ENCODE results near the gene TPGS2. TPM values are rescaled to one million over a fixed set of nuclear protein-coding genes. Genes with fewer than 3 reads are reported as not detected.

TPGS2 gene
- polyA plus RNA-seq, 1 of the 3 experiments (the other 2 are of a cell fraction) = 235 TPM

DNA sequence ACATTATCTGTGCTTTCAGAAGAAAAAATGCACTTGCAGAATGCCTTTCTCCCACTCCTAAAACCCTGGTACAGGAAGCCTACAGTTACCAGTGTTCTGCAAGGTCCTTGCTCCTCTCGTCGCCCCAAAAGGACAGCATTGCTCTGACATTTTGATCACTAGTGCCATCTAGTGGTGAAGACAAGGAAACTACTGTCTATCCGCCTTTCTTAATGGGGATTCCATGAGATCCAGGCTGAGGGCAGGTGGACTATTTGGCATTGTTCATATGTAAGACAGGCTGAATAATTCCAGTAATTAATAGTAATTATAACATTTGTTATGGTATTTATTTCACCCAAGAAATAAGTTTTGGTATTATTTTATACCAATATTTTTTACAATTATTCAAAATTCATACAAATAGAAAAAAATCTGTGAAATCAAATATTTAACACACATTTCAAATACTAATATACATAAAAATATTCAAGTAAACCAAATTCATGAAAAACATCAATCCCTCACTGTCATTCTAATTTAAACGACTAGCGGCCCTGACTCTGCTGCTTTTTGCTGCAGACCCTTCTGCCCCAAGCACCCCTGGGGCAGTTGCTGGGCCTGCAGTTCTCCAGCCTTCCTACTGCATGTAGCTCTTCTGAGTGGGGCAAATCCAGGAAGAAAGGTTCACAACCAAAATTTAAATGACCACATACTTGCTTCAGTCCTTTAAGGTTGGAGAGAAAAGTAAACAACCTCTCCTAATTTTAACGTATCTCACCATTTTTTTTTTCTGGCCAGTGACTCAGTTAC is 19.0 kb downstream of the TPGS2 start:
- peak; percentile 76 for TF ChIP-seq RAD21 (IDR thresholded peaks at IDR 0.05; ENCODE audit: low read length)
- no peak for TF ChIP-seq TAF1 (IDR thresholded peaks at IDR 0.05; ENCODE audit: borderline replicate concordance, low read depth, low read length)
- no peak for TF ChIP-seq POLR2AphosphoS5 (IDR thresholded peaks at IDR 0.05; ENCODE audit: low read depth, low read length)
- peak; percentile 28 for TF ChIP-seq CHD2 (IDR thresholded peaks at IDR 0.05; ENCODE audit: low read length, partially characterized antibody)
- no peak for TF ChIP-seq FOXJ3 (CRISPR knock-in tag; IDR thresholded peaks at IDR 0.05)
- TF ChIP-seq MAX (IDR thresholded peaks at IDR 0.05; ENCODE audit: low read depth) = no peak
- 0 out of 2 replicates have a peak, but pooled peaks have one; percentile 21 for TF ChIP-seq RFX5 (IDR thresholded peaks at IDR 0.05; ENCODE audit: low read length)
- TF ChIP-seq, protein P1, sequence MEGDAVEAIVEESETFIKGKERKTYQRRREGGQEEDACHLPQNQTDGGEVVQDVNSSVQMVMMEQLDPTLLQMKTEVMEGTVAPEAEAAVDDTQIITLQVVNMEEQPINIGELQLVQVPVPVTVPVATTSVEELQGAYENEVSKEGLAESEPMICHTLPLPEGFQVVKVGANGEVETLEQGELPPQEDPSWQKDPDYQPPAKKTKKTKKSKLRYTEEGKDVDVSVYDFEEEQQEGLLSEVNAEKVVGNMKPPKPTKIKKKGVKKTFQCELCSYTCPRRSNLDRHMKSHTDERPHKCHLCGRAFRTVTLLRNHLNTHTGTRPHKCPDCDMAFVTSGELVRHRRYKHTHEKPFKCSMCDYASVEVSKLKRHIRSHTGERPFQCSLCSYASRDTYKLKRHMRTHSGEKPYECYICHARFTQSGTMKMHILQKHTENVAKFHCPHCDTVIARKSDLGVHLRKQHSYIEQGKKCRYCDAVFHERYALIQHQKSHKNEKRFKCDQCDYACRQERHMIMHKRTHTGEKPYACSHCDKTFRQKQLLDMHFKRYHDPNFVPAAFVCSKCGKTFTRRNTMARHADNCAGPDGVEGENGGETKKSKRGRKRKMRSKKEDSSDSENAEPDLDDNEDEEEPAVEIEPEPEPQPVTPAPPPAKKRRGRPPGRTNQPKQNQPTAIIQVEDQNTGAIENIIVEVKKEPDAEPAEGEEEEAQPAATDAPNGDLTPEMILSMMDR (IDR thresholded peaks at IDR 0.05) = peak; percentile 82
- TF ChIP-seq SIN3A (IDR thresholded peaks at IDR 0.05; ENCODE audit: borderline replicate concordance, low read depth, low read length) = no peak
- peak; percentile 60 for TF ChIP-seq SMC3 (IDR thresholded peaks at IDR 0.05; ENCODE audit: low read depth, low read length)
- TF ChIP-seq FOXM1 (IDR thresholded peaks at IDR 0.05; ENCODE audit: low read depth) = no peak
- Histone ChIP-seq H3K4me2 (peak overlapping the region; percentile 29; the same call in 1 of the 2 replicates), H3K79me2 (ENCODE audit: insufficient read depth) (peaks cover 6% of the 10 kb centered on the region; the same call in 1 of the 2 replicates), H3K9me2 (no peaks in the 10 kb centered on the region), H3K9me3 (no peaks in the 10 kb centered on the region), H3K9ac (no peak overlapping the region), H3K4me3 (ENCODE audit: low read depth in 2 of 2, low read length in 1 of 2) (peak overlapping the region in 1 of 2 experiments; percentile 16; a peak in 1 of 4 replicates), H4K20me1 (ENCODE audit: insufficient read depth) (0 out of 2 replicates have a peak, but pooled peaks cover 3% of the 10 kb centered on the region), H3K36me3 (replicated peaks in 1 of 2; ENCODE audit: control insufficient read depth in 1 of 2, insufficient read depth in 2 of 2, low read length in 1 of 2) (peaks cover 29 to 58% of the 10 kb centered on the region in 2 experiments), H3F3A (replicated peaks; ENCODE audit: insufficient read depth) (peaks cover 13% of the 10 kb centered on the region), H3K4me1 (ENCODE audit: control insufficient read depth in 1 of 2, insufficient read depth in 2 of 2, low read depth in 1 of 2, low read length in 1 of 2) (peaks cover 0 to 4% of the 10 kb centered on the region in 2 experiments; a peak in 3 of 4 replicates), H3K27ac (ENCODE audit: low read depth in 2 of 2, low read length in 1 of 2) (peak overlapping the region in 1 of 2 experiments; percentile 44; a peak in 2 of 4 replicates), H2AFZ (ENCODE audit: low read depth) (no peak overlapping the region), H3K27me3 (ENCODE audit: insufficient read depth) (no peaks in the 10 kb centered on the region)
- 41% methylated on average over 6 of the region's 6 CpGs for WGBS (ENCODE audit: low lambda C conversion rate)
- POLR2A ChIA-PET = no interaction called here
- CTCF ChIA-PET = interaction anchor here (0.7 to 3.2 kb wide), 12 partner anchors 8 to 1110 kb away, joined by 3 to 17 read pairs (median 4); partner anchors contain the start of genes KIAA1328 and TPGS2
- peak; percentile 76 for DNase-seq

GRCh38 chr18:36808681-36809080 is 20.1 kb downstream of the TPGS2 start:
- H3K9me3 ChIP-seq = no peaks in the 10 kb centered on the region
- no peak overlapping the region for H3K9ac ChIP-seq
- CTCF ChIA-PET = interaction anchor here (0.8 to 3.2 kb wide), 12 partner anchors 9 to 1109 kb away, joined by 3 to 17 read pairs (median 4); partner anchors contain the start of genes KIAA1328 and TPGS2
- DNase-seq = no peak
- H3K36me3 ChIP-seq (replicated peaks in 1 of 2; ENCODE audit: control insufficient read depth in 1 of 2, insufficient read depth in 2 of 2, low read length in 1 of 2) = peaks cover 34 to 58% of the 10 kb centered on the region in 2 experiments
- peak overlapping the region; percentile 29; the same call in 1 of the 2 replicates for H3K4me2 ChIP-seq
- H3K9me2 ChIP-seq = no peaks in the 10 kb centered on the region
- POLR2A ChIA-PET = no interaction called here
- peaks cover 13% of the 10 kb centered on the region for H3F3A ChIP-seq (replicated peaks; ENCODE audit: insufficient read depth)
- peak overlapping the region in 1 of 2 experiments; percentile 44; a peak in 2 of 4 replicates for H3K27ac ChIP-seq (ENCODE audit: low read depth in 2 of 2, low read length in 1 of 2)
- peaks cover 6% of the 10 kb centered on the region; the same call in 1 of the 2 replicates for H3K79me2 ChIP-seq (ENCODE audit: insufficient read depth)
- no peaks in the 10 kb centered on the region for H3K27me3 ChIP-seq (ENCODE audit: insufficient read depth)
- 0 out of 2 replicates have a peak, but pooled peaks cover 3% of the 10 kb centered on the region for H4K20me1 ChIP-seq (ENCODE audit: insufficient read depth)
- WGBS (ENCODE audit: low lambda C conversion rate) = 67% methylated on average over 2 of the region's 2 CpGs
- no peak overlapping the region for H2AFZ ChIP-seq (ENCODE audit: low read depth)
- no peak overlapping the region for H3K4me3 ChIP-seq (ENCODE audit: low read depth in 2 of 2, low read length in 1 of 2)
- peaks cover 0 to 4% of the 10 kb centered on the region in 2 experiments; a peak in 3 of 4 replicates for H3K4me1 ChIP-seq (ENCODE audit: control insufficient read depth in 1 of 2, insufficient read depth in 2 of 2, low read depth in 1 of 2, low read length in 1 of 2)
- no peak for TF ChIP-seq YY1 (IDR thresholded peaks at IDR 0.05; ENCODE audit: low read depth)
- TF ChIP-seq, protein P1 (IDR thresholded peaks at IDR 0.05) = no peak
- TF ChIP-seq FOXM1 (IDR thresholded peaks at IDR 0.05; ENCODE audit: low read depth) = no peak
- TF ChIP-seq RCOR1 (IDR thresholded peaks at IDR 0.05; ENCODE audit: low read length) = no peak
- TF ChIP-seq USF2 (IDR thresholded peaks at IDR 0.05; ENCODE audit: borderline replicate concordance, low read depth, low read length) = no peak
- TF ChIP-seq POLR2AphosphoS5 (IDR thresholded peaks at IDR 0.05; ENCODE audit: low read depth, low read length) = no peak
- no peak for TF ChIP-seq NRF1 (IDR thresholded peaks at IDR 0.05; ENCODE audit: low read depth, low read length)
- 0 out of 2 replicates have a peak, but pooled peaks have one; percentile 5 for TF ChIP-seq NFIC (IDR thresholded peaks at IDR 0.05; ENCODE audit: borderline replicate concordance)
- TF ChIP-seq GATA2 (CRISPR knock-in tag; IDR thresholded peaks at IDR 0.05) = no peak
- TF ChIP-seq TCF12 (IDR thresholded peaks at IDR 0.05) = peak; percentile 60
- TF ChIP-seq JUND (IDR thresholded peaks at IDR 0.05) = no peak
- TF ChIP-seq RAD21 (IDR thresholded peaks at IDR 0.05; ENCODE audit: low read length) = no peak
- peak; percentile 27; the same call in 1 of the 2 replicates for TF ChIP-seq FOSL2 (IDR thresholded peaks at IDR 0.05; ENCODE audit: borderline replicate concordance, low read depth)
- no peak for TF ChIP-seq ELF1 (IDR thresholded peaks at IDR 0.05)

Data from SK-N-SH (cell line).